H1 (cell line): ENCODE data around the gene ANXA6. TPM values are rescaled to one million over a fixed set of nuclear protein-coding genes. Genes with fewer than 3 reads are reported as not detected.

Source experiments
- CTCF ChIA-PET: fragments of 300-600 bp; sonication (Branson Sonifier 250); formaldehyde crosslinking; loops from one replicate; lab custom pipeline; 2021; ENCODE audit not compliant: partially characterized antibody; lab: Charles Lee
- POLR2A ChIA-PET: fragments of 300-600 bp; sonication (Branson Sonifier 250); formaldehyde crosslinking; loops from one replicate; lab custom pipeline; 2021; ENCODE audit warnings: inconsistent platforms; ENCODE audit not compliant: partially characterized antibody; lab: Charles Lee
- DNase-seq, 2 experiments: peaks; one replicate each; pipeline versions ENCODE4 v3.0.0 to v3.0.0-alpha.2; 2010 to 2022; ENCODE audit warnings: low spot score in 2 of 2, low read depth in 1 of 2, mixed read lengths in 1 of 2
- FAIRE-seq: peaks from 2 replicates; lab custom pipeline; 2011; peaks lifted over from hg19 to GRCh38; lab: Jason Lieb, UNC
- H2AFZ ChIP-seq: 2 replicates; pipeline ENCODE4 v1.8.1; 2012; ENCODE audit warnings: low read length, inconsistent platforms
- H2AK5ac ChIP-seq: 2 replicates; pipeline ENCODE4 v1.6.1; 2013; ENCODE audit warnings: low read depth, low read length
- H2BK120ac ChIP-seq: replicated peaks from 2 replicates; pipeline ENCODE3; 2013; ENCODE audit warnings: low read depth, low read length, inconsistent platforms
- H2BK12ac ChIP-seq: 2 replicates; pipeline ENCODE4 v1.6.1; 2013; ENCODE audit warnings: low read depth, low read length
- H2BK15ac ChIP-seq: 2 replicates; pipeline ENCODE4 v1.6.1; 2013; ENCODE audit warnings: low read length
- H2BK20ac ChIP-seq: 2 replicates; pipeline ENCODE4 v1.6.1; 2013; ENCODE audit warnings: low read length
- H2BK5ac ChIP-seq: 2 replicates; pipeline ENCODE4 v1.6.1; 2013; ENCODE audit warnings: low read depth, low read length
- H3K14ac ChIP-seq: 2 replicates; pipeline ENCODE4 v1.6.1; 2013; ENCODE audit warnings: inconsistent platforms; ENCODE audit not compliant: insufficient read length
- H3K18ac ChIP-seq: 2 replicates; pipeline ENCODE4 v1.6.1; 2013; ENCODE audit warnings: low read length; ENCODE audit errors: extremely low read depth
- H3K23ac ChIP-seq: 2 replicates; pipeline ENCODE4 v1.6.1; 2013; ENCODE audit warnings: inconsistent platforms; ENCODE audit not compliant: insufficient read length
- H3K23me2 ChIP-seq: 2 replicates; pipeline ENCODE4 v1.6.1; 2013; ENCODE audit warnings: low read depth, low read length
- H3K27ac ChIP-seq: 2 replicates; pipeline ENCODE4 v1.6.1; 2011; ENCODE audit warnings: low read depth, low read length, inconsistent platforms
- H3K27me3 ChIP-seq, 4 experiments: replicated peaks in 1 of 4; 1 replicate in 1 of 4; 2 replicates in 3 of 4; pipeline versions ENCODE4 v1.6.1 to v1.8.1; 2011 to 2013; ENCODE audit warnings: low read length in 3 of 4, mild to moderate bottlenecking in 3 of 4, inconsistent platforms in 2 of 4, mixed read lengths in 2 of 4, moderate library complexity in 1 of 4; ENCODE audit not compliant: control insufficient read depth in 3 of 4, insufficient read depth in 3 of 4; ENCODE audit errors: extremely low read depth in 1 of 4
- H3K36me3 ChIP-seq, 4 experiments: 2 replicates each; pipeline versions ENCODE4 v1.6.1 to v1.8.1; 2011 to 2013; ENCODE audit warnings: mild to moderate bottlenecking in 4 of 4, low read length in 3 of 4, moderate library complexity in 2 of 4, control low read depth in 1 of 4, inconsistent platforms in 1 of 4; ENCODE audit not compliant: insufficient read depth in 4 of 4, control insufficient read depth in 2 of 4
- H3K4ac ChIP-seq: replicated peaks from 2 replicates; pipeline ENCODE3; 2013; ENCODE audit warnings: low read length, low read depth, mixed read lengths, inconsistent platforms; ENCODE audit not compliant: insufficient read length
- H3K4me1 ChIP-seq, 4 experiments: replicated peaks in 1 of 4; 1 replicate in 1 of 4; 2 replicates in 3 of 4; pipeline versions ENCODE4 v1.6.1 to v1.8.1; 2011 to 2013; ENCODE audit warnings: low read length in 3 of 4, inconsistent platforms in 2 of 4, mixed read lengths in 1 of 4; ENCODE audit not compliant: insufficient read depth in 4 of 4, control insufficient read depth in 3 of 4
- H3K4me2 ChIP-seq, 2 experiments: 2 replicates each; pipeline versions ENCODE4 v1.6.1 to v1.8.1; 2011 to 2013; ENCODE audit warnings: low read depth in 2 of 2, low read length in 2 of 2, control low read depth in 1 of 2, inconsistent platforms in 1 of 2, mild to moderate bottlenecking in 1 of 2; ENCODE audit not compliant: insufficient read depth in 1 of 2
- H3K4me3 ChIP-seq, 4 experiments: fragments of 200-600, 300-600 bp in 1 of 4; sonication (generic), shearing (Covaris generic), sonication (Bioruptor Twin) in 1 of 4; 2 replicates each; pipeline versions ENCODE4 v1.5.1 to v1.8.1; 2011 to 2016; ENCODE audit warnings: low read length in 4 of 4, low read depth in 3 of 4, control low read depth in 2 of 4, inconsistent platforms in 2 of 4, mild to moderate bottlenecking in 2 of 4, mixed read lengths in 1 of 4, moderate library complexity in 1 of 4; ENCODE audit not compliant: insufficient read depth in 2 of 4; ENCODE audit errors: extremely low read depth in 1 of 4
- H3K56ac ChIP-seq: replicated peaks from 2 replicates; pipeline ENCODE3; 2013; ENCODE audit warnings: low read depth, mild to moderate bottlenecking, mixed read lengths, low read length, inconsistent platforms; ENCODE audit not compliant: insufficient read length
- H3K79me1 ChIP-seq: 2 replicates; pipeline ENCODE4 v1.6.1; 2013; ENCODE audit warnings: low read depth, low read length, control low read depth
- H3K79me2 ChIP-seq, 2 experiments: 2 replicates each; pipeline versions ENCODE4 v1.6.1 to v1.8.1; 2012 to 2013; ENCODE audit warnings: low read length in 2 of 2, mild to moderate bottlenecking in 2 of 2, inconsistent platforms in 1 of 2; ENCODE audit not compliant: insufficient read depth in 2 of 2, control insufficient read depth in 1 of 2
- H3K9ac ChIP-seq, 4 experiments: replicated peaks in 1 of 4; 1 replicate in 1 of 4; 2 replicates in 3 of 4; pipeline versions ENCODE4 v1.6.1 to v1.8.1; 2011 to 2013; ENCODE audit warnings: low read depth in 3 of 4, low read length in 3 of 4, control low read depth in 2 of 4, mild to moderate bottlenecking in 2 of 4, moderate library complexity in 2 of 4, inconsistent platforms in 1 of 4; ENCODE audit errors: extremely low read depth in 1 of 4
- H3K9me3 ChIP-seq, 2 experiments: 2 replicates each; pipeline versions ENCODE4 v1.6.1 to v1.8.1; 2012 to 2013; ENCODE audit warnings: mild to moderate bottlenecking in 2 of 2, moderate library complexity in 2 of 2, control low read depth in 1 of 2, inconsistent platforms in 1 of 2, low read depth in 1 of 2, low read length in 1 of 2, mixed read lengths in 1 of 2; ENCODE audit not compliant: insufficient read depth in 2 of 2
- H4K20me1 ChIP-seq, 2 experiments: replicated peaks in 1 of 2; 2 replicates each; pipeline versions ENCODE3 to v1.8.1; 2011 to 2013; ENCODE audit warnings: inconsistent platforms in 2 of 2, low read length in 2 of 2, mild to moderate bottlenecking in 1 of 2; ENCODE audit not compliant: insufficient read depth in 2 of 2, control insufficient read depth in 1 of 2
- H4K5ac ChIP-seq: 2 replicates; pipeline ENCODE4 v1.6.1; 2013; ENCODE audit warnings: low read length, low read depth, mixed read lengths, inconsistent platforms; ENCODE audit not compliant: insufficient read length
- H4K8ac ChIP-seq: 2 replicates; pipeline ENCODE4 v1.8.0; 2013; ENCODE audit warnings: mild to moderate bottlenecking, moderate library complexity, low read length, inconsistent platforms; ENCODE audit not compliant: insufficient read depth; ENCODE audit errors: extremely low read depth
- H4K91ac ChIP-seq: replicated peaks from 2 replicates; pipeline ENCODE3; 2013; ENCODE audit warnings: low read length, mixed read lengths, inconsistent platforms; ENCODE audit not compliant: insufficient read length
- BACH1 ChIP-seq: IDR thresholded peaks from 2 replicates; pipeline ENCODE4 v1.6.1; 2012; ENCODE audit warnings: low read length, improper control_type of control experiment
- BRCA1 ChIP-seq: IDR thresholded peaks from 2 replicates; pipeline ENCODE4 v1.6.1; 2012; ENCODE audit warnings: low read depth, low read length, improper control_type of control experiment
- CBX8 ChIP-seq: fragments of 300-800, 300-1000 bp; sonication (generic); IDR thresholded peaks from 2 replicates; pipeline ENCODE4 v1.7.1; 2016; ENCODE audit warnings: low read depth, low read length, borderline replicate concordance
- FOSL1 ChIP-seq: IDR thresholded peaks from 2 replicates; pipeline ENCODE4 v1.6.1; 2011; ENCODE audit warnings: mild to moderate bottlenecking, low read depth, low read length, moderate library complexity; ENCODE audit not compliant: insufficient read depth
- PHF8 ChIP-seq: fragments of 200-600 bp; sonication (generic); conservative IDR thresholded peaks from 2 replicates; pipeline ENCODE4 v1.7.1; 2012; ENCODE audit warnings: low read depth, mild to moderate bottlenecking, inconsistent platforms, low read length, moderate library complexity
- POLR2AphosphoS5 ChIP-seq: IDR thresholded peaks from 2 replicates; pipeline ENCODE4 v1.6.1; 2011; ENCODE audit warnings: low read depth, low read length
- RAD21 ChIP-seq, 2 experiments: IDR thresholded peaks in 1 of 2; conservative IDR thresholded peaks in 1 of 2; 2 replicates each; pipeline ENCODE4 v1.6.1; 2011; ENCODE audit warnings: low read depth in 2 of 2, low read length in 2 of 2, improper control_type of control experiment in 1 of 2, inconsistent platforms in 1 of 2, mild to moderate bottlenecking in 1 of 2, moderate library complexity in 1 of 2
- RNF2 ChIP-seq: fragments of 200-900, 300-1000 bp; sonication (generic); IDR thresholded peaks from 2 replicates; pipeline ENCODE4 v1.7.1; 2016; ENCODE audit warnings: borderline replicate concordance, low read depth, mild to moderate bottlenecking, antibody characterized with exemption, low read length; ENCODE audit not compliant: poor library complexity, severe bottlenecking; ENCODE audit errors: missing control alignments
- SIN3A ChIP-seq, 2 experiments: IDR thresholded peaks in 1 of 2; conservative IDR thresholded peaks in 1 of 2; 2 replicates each; pipeline ENCODE4 v1.6.1; 2011 to 2012; ENCODE audit warnings: low read length in 2 of 2, improper control_type of control experiment in 1 of 2, low read depth in 1 of 2, mild to moderate bottlenecking in 1 of 2
- SIX5 ChIP-seq: IDR thresholded peaks from 2 replicates; pipeline ENCODE4 v1.6.1; 2011; ENCODE audit warnings: mild to moderate bottlenecking, low read depth, low read length
- TCF12 ChIP-seq: IDR thresholded peaks from 2 replicates; pipeline ENCODE4 v1.6.1; 2011; ENCODE audit warnings: low read depth, mild to moderate bottlenecking, low read length
- TEAD4 ChIP-seq: IDR thresholded peaks from 2 replicates; pipeline ENCODE4 v1.6.1; 2012; ENCODE audit warnings: low read depth, low read length, inconsistent platforms, mixed read lengths
- ZNF274 ChIP-seq: IDR thresholded peaks from 2 replicates; pipeline ENCODE4 v1.7.0; 2012; ENCODE audit warnings: low read length, borderline replicate concordance; ENCODE audit errors: extremely low read depth
- WGBS, 2 experiments: shearing (Covaris generic) in 1 of 2; methylation state at CpG; one replicate each; pipeline versions ENCODE4 v1.1.6 to v1.1.7; 2013 to 2015; ENCODE audit warnings: low lambda C conversion rate in 2 of 2, mixed read lengths in 2 of 2, inconsistent platforms in 1 of 2, low coverage in 1 of 2, missing lambda C conversion rate in 1 of 2; ENCODE audit not compliant: insufficient replicate concordance in 2 of 2, insufficient coverage in 1 of 2, insufficient read length in 1 of 2; ENCODE audit errors: extremely low coverage in 1 of 2, missing lambda C conversion rate in 1 of 2; 5-methylcytosine and 5-hydroxymethylcytosine counted together
- polyA plus RNA-seq, 7 experiments: library from polyadenylated mRNA; depleted of rRNA in 3 of 7; stranded (reverse) in 5 of 7; unstranded in 2 of 7; fragments of >200 nt in 5 of 7; fragments of 200-250 nt in 2 of 7; gene quantifications; 1 replicate in 5 of 7; 2 replicates in 1 of 7; 4 replicates in 1 of 7; pipeline versions ENCODE4 v1.2.1 to v1.2.3, GENCODE V29; 2011 to 2013; ENCODE audit warnings: missing spikeins in 2 of 7, mixed read lengths in 2 of 7
- total RNA-seq: library from RNA; stranded (reverse); fragmentation: NEBNext Ultra II Directional; extraction: Animal tissue kit (Norgen Biotek cat#: 25700); gene quantifications from 2 replicates; pipeline ENCODE4 v1.2.1, GENCODE V29; 2021

Gene ANXA6
- total and polyA plus RNA-seq, 2 of the 8 experiments (the other 6 are each of a cell fraction or from before 2014, with no cell fraction given), result 61.3 to 78.6 TPM

DNA sequence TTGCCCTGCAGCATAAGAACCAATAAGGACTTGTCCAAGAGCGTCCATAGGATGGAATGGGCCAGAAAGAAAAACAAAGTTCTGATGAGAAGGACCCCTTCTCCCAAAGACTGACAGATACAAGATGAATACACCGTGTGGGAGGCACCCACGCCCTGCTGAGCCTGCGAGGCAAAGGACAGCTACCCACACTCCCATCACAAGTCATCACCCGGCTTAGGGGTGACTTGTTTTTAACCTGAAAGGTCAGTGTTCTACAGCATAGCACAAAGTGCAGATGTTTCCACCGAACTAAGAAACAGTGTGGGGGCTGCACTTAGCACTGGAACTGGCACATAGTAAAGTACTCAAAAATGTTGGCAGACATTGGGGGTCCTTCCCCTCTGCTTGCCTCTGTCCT is 90.7 kb downstream of the ANXA6 start:
- no peak overlapping the region for H2AK5ac ChIP-seq
- no peak overlapping the region for H3K14ac ChIP-seq
- no peak for DNase-seq
- H3K27ac ChIP-seq, result no peak overlapping the region
- H3K23ac ChIP-seq, result no peak overlapping the region
- no peak overlapping the region for H3K56ac ChIP-seq
- H3K27me3 ChIP-seq, result no peaks in the 10 kb centered on the region
- no peak overlapping the region for H2BK5ac ChIP-seq
- FAIRE-seq, result no peak
- WGBS, 2 experiments, result 95% methylated on average over 6 of the region's 6 CpGs; no CpG with 5 or more reads in 1 of the 2 experiments
- H2BK20ac ChIP-seq, result no peak overlapping the region
- peaks cover 0 to 10% (median 5%) of the 10 kb centered on the region in 4 experiments; a peak in 4 of 7 replicates for H3K4me1 ChIP-seq
- H4K5ac ChIP-seq, result no peak overlapping the region
- H2BK15ac ChIP-seq, result 0 out of 2 replicates have a peak overlapping the region, but pooled peaks have one; percentile 40
- no peaks in the 10 kb centered on the region for H3K9me3 ChIP-seq
- no peak overlapping the region for H3K18ac ChIP-seq
- H2BK12ac ChIP-seq, result no peak overlapping the region
- CTCF ChIA-PET, result interaction anchor here (2.8 to 28.6 kb wide), 3 partner anchors 14 to 96 kb away, joined by 7 to 442 read pairs (median 172); no protein-coding TSS in a partner anchor
- no peak overlapping the region for H3K4me3 ChIP-seq
- no peaks in the 10 kb centered on the region for H3K23me2 ChIP-seq
- no peak overlapping the region for H3K4ac ChIP-seq
- peaks cover 0 to 7% of the 10 kb centered on the region in 2 experiments for H4K20me1 ChIP-seq
- no peak overlapping the region for H2AFZ ChIP-seq
- no peak overlapping the region for H3K9ac ChIP-seq
- peaks cover 9% of the 10 kb centered on the region; the same call in 1 of the 2 replicates for H3K79me1 ChIP-seq
- no peak overlapping the region for H4K91ac ChIP-seq
- no peaks in the 10 kb centered on the region for H3K36me3 ChIP-seq
- TF ChIP-seq SIN3A (conservative IDR thresholded peaks at IDR 0.05 in 1 of 2, IDR thresholded peaks at IDR 0.05 in 1 of 2; ENCODE audit: low read depth in 1 of 2, low read length in 2 of 2) (no peak), TEAD4 (no peak), FOSL1 (no peak), BACH1 (no peak), RAD21 (IDR thresholded peaks at IDR 0.05 in 1 of 2, conservative IDR thresholded peaks at IDR 0.05 in 1 of 2; ENCODE audit: low read depth in 2 of 2, low read length in 2 of 2) (no peak), ZNF274 (no peak), RNF2 (no peak), PHF8 (no peak), BRCA1 (no peak), SIX5 (no peak), TCF12 (no peak), CBX8 (no peak), POLR2AphosphoS5 (no peak)
- 0 out of 4 replicates have a peak overlapping the region, but pooled peaks of 1 of the 2 experiments have one; percentile 21 for H3K4me2 ChIP-seq
- no peak overlapping the region for H4K8ac ChIP-seq
- H3K79me2 ChIP-seq, result peaks cover 0 to 2% of the 10 kb centered on the region in 2 experiments; a peak in 1 of 4 replicates
- POLR2A ChIA-PET, result no interaction called here
- H2BK120ac ChIP-seq, result no peak overlapping the region
